Measurements from ENCODE around the gene BEND4. TPM values are rescaled to one million over a fixed set of nuclear protein-coding genes. Genes with fewer than 3 reads are reported as not detected.

Gene BEND4
- total and polyA plus RNA-seq, 7 donors: 0.02 TPM; not detected in 5

DNA sequence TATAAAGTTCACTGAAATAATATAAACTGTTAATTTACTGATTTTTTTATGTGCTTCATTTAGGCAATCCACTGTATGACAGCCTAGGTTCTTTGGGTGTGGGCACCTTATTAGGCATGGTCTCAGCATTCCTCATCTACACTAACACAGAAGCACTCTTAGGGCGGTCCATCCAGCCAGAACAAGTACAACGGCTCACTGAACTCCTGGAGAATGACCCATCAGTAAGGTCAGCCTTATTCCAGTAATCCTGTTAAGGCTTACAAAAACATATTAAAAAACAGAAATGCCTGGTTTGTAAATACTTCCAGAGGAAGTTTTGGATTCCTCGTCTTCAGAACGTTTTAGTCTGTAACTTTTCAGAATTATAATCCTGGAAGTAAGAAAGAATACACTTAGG, 82.0 kb downstream of the BEND4 start:
- peaks cover 4 to 44% of the 10 kb centered on the region in 2 donors for H3K36me3 ChIP-seq (ENCODE audit: insufficient read depth in 1 of 2, low read depth in 1 of 2)
- WGBS, 3 donors: 85 to 90% (median 88%) methylated on average over 4 of the region's 4 CpGs

DNA sequence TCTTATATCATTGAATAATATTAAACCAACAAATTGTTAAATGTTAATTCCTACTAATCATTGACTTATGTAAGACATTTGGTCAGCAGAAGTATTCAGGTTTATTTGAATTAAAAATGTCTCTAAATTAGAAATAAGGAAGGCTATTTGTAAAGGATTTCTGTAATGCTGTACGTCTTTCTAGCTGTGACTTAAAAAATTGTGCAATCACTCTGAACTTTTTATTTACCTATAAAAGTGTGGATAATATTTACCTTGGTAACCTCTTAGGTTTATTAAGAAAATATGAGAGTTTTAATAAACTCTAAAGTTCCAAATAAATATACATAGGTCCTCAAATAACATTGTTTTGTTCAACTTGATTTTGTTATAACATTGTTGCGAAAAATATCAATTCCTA, 85.2 kb downstream of the BEND4 start:
- Histone ChIP-seq H3K4me1 (no peaks in the 10 kb centered on the region), H3K27ac (no peak overlapping the region), H3K36me3 (ENCODE audit: insufficient read depth in 1 of 2, low read depth in 1 of 2) (peaks cover 8 to 61% of the 10 kb centered on the region in 2 donors), H3K27me3 (ENCODE audit: insufficient read depth in 3 of 3, low read length in 2 of 3) (no peaks in the 10 kb centered on the region), H3K9me3 (no peaks in the 10 kb centered on the region), H3K4me3 (no peak overlapping the region)
- ATAC-seq (no peak), DNase-seq (no peak)
- 47 to 50% (median 47%) methylated on average over 2 of the region's 2 CpGs for WGBS, 3 donors
- intact Hi-C loops (cut with DNase I): no loop called here
- TF ChIP-seq, protein P1, sequence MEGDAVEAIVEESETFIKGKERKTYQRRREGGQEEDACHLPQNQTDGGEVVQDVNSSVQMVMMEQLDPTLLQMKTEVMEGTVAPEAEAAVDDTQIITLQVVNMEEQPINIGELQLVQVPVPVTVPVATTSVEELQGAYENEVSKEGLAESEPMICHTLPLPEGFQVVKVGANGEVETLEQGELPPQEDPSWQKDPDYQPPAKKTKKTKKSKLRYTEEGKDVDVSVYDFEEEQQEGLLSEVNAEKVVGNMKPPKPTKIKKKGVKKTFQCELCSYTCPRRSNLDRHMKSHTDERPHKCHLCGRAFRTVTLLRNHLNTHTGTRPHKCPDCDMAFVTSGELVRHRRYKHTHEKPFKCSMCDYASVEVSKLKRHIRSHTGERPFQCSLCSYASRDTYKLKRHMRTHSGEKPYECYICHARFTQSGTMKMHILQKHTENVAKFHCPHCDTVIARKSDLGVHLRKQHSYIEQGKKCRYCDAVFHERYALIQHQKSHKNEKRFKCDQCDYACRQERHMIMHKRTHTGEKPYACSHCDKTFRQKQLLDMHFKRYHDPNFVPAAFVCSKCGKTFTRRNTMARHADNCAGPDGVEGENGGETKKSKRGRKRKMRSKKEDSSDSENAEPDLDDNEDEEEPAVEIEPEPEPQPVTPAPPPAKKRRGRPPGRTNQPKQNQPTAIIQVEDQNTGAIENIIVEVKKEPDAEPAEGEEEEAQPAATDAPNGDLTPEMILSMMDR (IDR thresholded peaks at IDR 0.05): no peak

More for the DNA sequence above, 82.0 kb downstream of the BEND4 start:
- Histone ChIP-seq H3K4me1 (no peaks in the 10 kb centered on the region), H3K27me3 (ENCODE audit: insufficient read depth in 3 of 3, low read length in 2 of 3) (no peaks in the 10 kb centered on the region), H3K9me3 (no peaks in the 10 kb centered on the region), H3K4me3 (no peak overlapping the region), H3K27ac (no peak overlapping the region)
- TF ChIP-seq, protein P1 (IDR thresholded peaks at IDR 0.05): no peak
- no peak for ATAC-seq
- intact Hi-C loops (cut with DNase I): no loop called here
- DNase-seq: no peak

DNA sequence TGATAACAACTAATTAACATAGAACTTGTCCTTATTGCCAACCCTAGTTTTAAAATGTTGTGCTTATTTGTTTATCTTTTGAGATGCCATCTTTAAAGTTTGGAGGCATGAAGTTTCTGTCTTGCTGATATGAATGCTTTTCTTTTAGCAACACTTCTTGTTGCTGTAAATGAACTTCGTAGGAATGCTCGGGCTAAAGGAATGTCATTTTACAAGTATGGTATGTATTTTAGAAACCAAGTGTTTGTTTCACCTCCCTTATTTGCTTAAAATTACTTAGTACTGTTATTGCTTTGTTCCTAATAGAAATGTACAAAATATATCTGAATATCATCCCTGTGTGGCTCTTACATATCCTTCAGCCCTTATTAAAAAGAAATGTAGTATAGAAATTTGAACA, 86.1 kb downstream of the BEND4 start:
- H3K36me3 ChIP-seq (ENCODE audit: insufficient read depth in 1 of 2, low read depth in 1 of 2): peaks cover 8 to 60% of the 10 kb centered on the region in 2 donors
- H3K27me3 ChIP-seq (ENCODE audit: insufficient read depth in 3 of 3, low read length in 2 of 3): no peaks in the 10 kb centered on the region
- TF ChIP-seq, protein P1 (IDR thresholded peaks at IDR 0.05): no peak
- H3K4me3 ChIP-seq: no peak overlapping the region
- DNase-seq (no peak), ATAC-seq (no peak)
- no peaks in the 10 kb centered on the region for H3K9me3 ChIP-seq
- no peak overlapping the region for H3K27ac ChIP-seq
- 94 to 97% (median 96%) methylated on average over 2 of the region's 2 CpGs for WGBS, 3 donors
- H3K4me1 ChIP-seq: no peaks in the 10 kb centered on the region
- intact Hi-C loops (cut with DNase I): no loop called here

Other genes with a start within 250 kb of the BEND4 start
- 10 to 100 TPM; 24.2 to 39.2 (median 28.8) TPM for gene TMEM33, start 217.2 kb downstream of the BEND4 start, total RNA-seq
- gene TMEM33, start 217.2 kb downstream of the BEND4 start, polyA plus RNA-seq: 10 to 100 TPM in 2 of 3 donors, 1 to 10 TPM in 1; 6.8 to 20.5 (median 16.2) TPM
- under 1 TPM; 0.19 to 0.75 (median 0.24) TPM for gene DCAF4L1, start 170.9 kb downstream of the BEND4 start, total RNA-seq
- gene DCAF4L1, start 170.9 kb downstream of the BEND4 start, polyA plus RNA-seq: 1 to 10 TPM in 1 of 3 donors, under 1 TPM in 2; 0.04 to 1.1 (median 0.39) TPM
- 10 to 100 TPM; 32.6 to 38.8 (median 36.7) TPM for gene SLC30A9, start 162.1 kb downstream of the BEND4 start, total RNA-seq
- gene SLC30A9, start 162.1 kb downstream of the BEND4 start, polyA plus RNA-seq: 10 to 100 TPM; 10.9 to 18.0 (median 11.6) TPM
- gene SHISA3, start 244.8 kb upstream of the BEND4 start, total RNA-seq: under 1 TPM in 3 of 4 donors, not detected in 1; 0.36 to 0.90 (median 0.54) TPM
- 1 to 10 TPM in 1 of 3 donors, under 1 TPM in 2; 0.35 to 1.5 (median 0.74) TPM for gene SHISA3, start 244.8 kb upstream of the BEND4 start, polyA plus RNA-seq

All from psoas muscle (tissue), 8 donors.